Measurements from ENCODE around the gene PLOD3. TPM values are rescaled to one million over a fixed set of nuclear protein-coding genes. Genes with fewer than 3 reads are reported as not detected.
"Not testable (repeated sequence)": the region's sequence is repeated elsewhere in the genome, so short reads cannot be mapped to it uniquely, and the experiment has no call there.

PLOD3 gene
- total RNA-seq, 1 experiment from 2014 or later = 134 TPM

- H3K36me3 Mint-ChIP-seq (ENCODE audit: insufficient read depth, unreplicated experiment) = no peaks in the 10 kb centered on the region
- BruUV-seq (replicated peaks) = no TSS peak
- no peaks in the 10 kb centered on the region for H3K4me1 Mint-ChIP-seq (ENCODE audit: insufficient read depth, unreplicated experiment)
- H3K27me3 Mint-ChIP-seq (ENCODE audit: insufficient read depth, unreplicated experiment) = no peaks in the 10 kb centered on the region
- H3K9me3 Mint-ChIP-seq (ENCODE audit: unreplicated experiment) = no peaks in the 10 kb centered on the region
- no peak overlapping the region for H3K4me3 Mint-ChIP-seq (ENCODE audit: unreplicated experiment)
- no peak for DNase-seq (ENCODE audit: unreplicated experiment)
- H3K27ac Mint-ChIP-seq (ENCODE audit: low read depth, unreplicated experiment) = no peak overlapping the region
- intact Hi-C loops (cut with micrococcal nuclease) = no loop called here
- no peak for TF ChIP-seq CTCF (IDR thresholded peaks at IDR 0.05; ENCODE audit: unreplicated experiment)
- POLR2A ChIA-PET = interaction anchor here (1.1 kb wide), 1 partner anchor 64 kb away, joined by 3 read pairs; the partner anchor contains the start of gene IFT22
- CTCF ChIA-PET = interaction anchor here (0.6 to 1.2 kb wide), 5 partner anchors 14 to 174 kb away, joined by 3 to 6 read pairs (median 3); partner anchors contain the start of gene FIS1
Observed at GRCh38 chr7:101258243-101258731, 40.9 kb upstream of the PLOD3 start.

- ChIA-PET POLR2A (no interaction called here), CTCF (interaction anchor here (0.6 to 3.7 kb wide), 6 partner anchors 11 to 112 kb away, joined by 3 to 16 read pairs (median 4); partner anchors contain the start of gene FIS1)
- H3K4me1 Mint-ChIP-seq (ENCODE audit: insufficient read depth, unreplicated experiment) = peaks cover 5% of the 10 kb centered on the region
- intact Hi-C loops (cut with micrococcal nuclease) = no loop called here
- no TSS peak for BruUV-seq (replicated peaks)
- no peak for TF ChIP-seq CTCF (IDR thresholded peaks at IDR 0.05; ENCODE audit: unreplicated experiment)
- H3K27me3 Mint-ChIP-seq (ENCODE audit: insufficient read depth, unreplicated experiment) = no peaks in the 10 kb centered on the region
- H3K27ac Mint-ChIP-seq (ENCODE audit: low read depth, unreplicated experiment) = no peak overlapping the region
- no peak for DNase-seq (ENCODE audit: unreplicated experiment)
- peaks cover 10% of the 10 kb centered on the region for H3K36me3 Mint-ChIP-seq (ENCODE audit: insufficient read depth, unreplicated experiment)
- no peaks in the 10 kb centered on the region for H3K9me3 Mint-ChIP-seq (ENCODE audit: unreplicated experiment)
- no peak overlapping the region for H3K4me3 Mint-ChIP-seq (ENCODE audit: unreplicated experiment)
Observed at GRCh38 chr7:101255796-101256195, 38.4 kb upstream of the PLOD3 start.

- peaks cover 19% of the 10 kb centered on the region for H3K36me3 Mint-ChIP-seq (ENCODE audit: insufficient read depth, unreplicated experiment)
- H3K4me1 Mint-ChIP-seq (ENCODE audit: insufficient read depth, unreplicated experiment); H3K9me3 Mint-ChIP-seq (ENCODE audit: unreplicated experiment); DNase-seq (ENCODE audit: unreplicated experiment); BruUV-seq (replicated peaks); H3K4me3 Mint-ChIP-seq (ENCODE audit: unreplicated experiment); intact Hi-C loops (cut with micrococcal nuclease); H3K27me3 Mint-ChIP-seq (ENCODE audit: insufficient read depth, unreplicated experiment); H3K27ac Mint-ChIP-seq (ENCODE audit: low read depth, unreplicated experiment): not testable (repeated sequence)
- POLR2A ChIA-PET = interaction anchor here (0.9 to 2.0 kb wide), 2 partner anchors 9 to 69 kb away, joined by 3 to 16 read pairs; partner anchors contain the start of gene IFT22
- CTCF ChIA-PET = interaction anchor here (1.7 to 3.7 kb wide), 4 partner anchors 9 to 359 kb away, joined by 3 to 16 read pairs (median 9); partner anchors contain the start of gene FIS1
Observed at GRCh38 chr7:101253199-101253598, 35.8 kb upstream of the PLOD3 start.

GRCh38 chr7:101251871-101252659 is 34.7 kb upstream of the PLOD3 start:
- Mint-ChIP-seq H3K27ac (ENCODE audit: low read depth, unreplicated experiment) (peak overlapping the region; percentile 92), H3K4me1 (ENCODE audit: insufficient read depth, unreplicated experiment) (peaks cover 11% of the 10 kb centered on the region), H3K4me3 (ENCODE audit: unreplicated experiment) (peak overlapping the region; percentile 90), H3K9me3 (ENCODE audit: unreplicated experiment) (no peaks in the 10 kb centered on the region), H3K27me3 (ENCODE audit: insufficient read depth, unreplicated experiment) (no peaks in the 10 kb centered on the region), H3K36me3 (ENCODE audit: insufficient read depth, unreplicated experiment) (peaks cover 28% of the 10 kb centered on the region)
- BruUV-seq (replicated peaks) = TSS peak; percentile 60
- no peak for TF ChIP-seq CTCF (IDR thresholded peaks at IDR 0.05; ENCODE audit: unreplicated experiment)
- POLR2A ChIA-PET = interaction anchor here (0.6 to 2.7 kb wide), 17 partner anchors 8 to 1692 kb away, joined by 3 to 36 read pairs (median 3); partner anchors contain the start of genes IFT22, PLOD3, TRIM56 and UFSP1
- CTCF ChIA-PET = interaction anchor here (0.6 to 3.7 kb wide), 10 partner anchors 8 to 358 kb away, joined by 3 to 14 read pairs (median 3); partner anchors contain the start of gene FIS1
- DNase-seq (ENCODE audit: unreplicated experiment) = peak; percentile 97
- intact Hi-C loops (cut with micrococcal nuclease) = no loop called here
